ENCODE results near the gene PLEKHH2. TPM values are rescaled to one million over a fixed set of nuclear protein-coding genes. Genes with fewer than 3 reads are reported as not detected.

Gene PLEKHH2
- total and polyA plus RNA-seq, 2 of the 13 experiments (the other 11 are each of a cell fraction or from before 2014, with no cell fraction given), result 1.1 to 3.0 TPM

DNA sequence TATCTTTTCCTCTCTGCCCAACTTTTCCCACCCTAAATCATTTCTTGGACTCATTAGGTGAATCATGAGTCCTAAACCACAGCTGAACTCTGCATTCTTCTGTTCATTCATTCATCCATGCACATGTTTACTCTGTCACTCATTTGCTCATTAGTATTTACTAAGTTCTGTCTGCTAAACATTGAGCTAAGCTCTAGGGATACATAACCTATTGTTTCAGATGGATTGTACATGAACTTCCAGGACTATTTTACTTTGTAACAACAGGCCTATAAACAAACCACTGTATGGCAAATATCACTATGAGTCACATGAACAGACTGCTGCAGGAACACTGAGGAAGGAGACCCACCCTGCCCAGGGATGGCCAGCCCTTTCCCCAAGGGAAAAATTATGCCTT, 122.1 kb downstream of the PLEKHH2 start (continued):
- TF ChIP-seq PRDM10 (CRISPR knock-in tag; IDR thresholded peaks at IDR 0.05; ENCODE audit: low read depth) (no peak), AGO2 (optimal IDR thresholded peaks at IDR 0.05; ENCODE audit: low read depth, low read length) (no peak), PPARG (CRISPR knock-in tag; conservative IDR thresholded peaks at IDR 0.05) (no peak), TEAD3 (CRISPR knock-in tag; optimal IDR thresholded peaks at IDR 0.05; ENCODE audit: borderline replicate concordance) (peak; percentile 23), ZNF30 (CRISPR knock-in tag; IDR thresholded peaks at IDR 0.05) (no peak), FOXP4 (CRISPR knock-in tag; IDR thresholded peaks at IDR 0.05) (peak; percentile 76), SOX13 (IDR thresholded peaks at IDR 0.05) (peak; percentile 86), SOX13 (CRISPR knock-in tag; conservative IDR thresholded peaks at IDR 0.05 in 1 of 2, IDR thresholded peaks at IDR 0.05 in 1 of 2) (peak in 1 of 2 experiments; percentile 98; a peak in 2 of 4 replicates), ZSCAN31 (CRISPR knock-in tag; IDR thresholded peaks at IDR 0.05; ENCODE audit: low read depth) (no peak)
- TF ChIP-seq, protein P1, sequence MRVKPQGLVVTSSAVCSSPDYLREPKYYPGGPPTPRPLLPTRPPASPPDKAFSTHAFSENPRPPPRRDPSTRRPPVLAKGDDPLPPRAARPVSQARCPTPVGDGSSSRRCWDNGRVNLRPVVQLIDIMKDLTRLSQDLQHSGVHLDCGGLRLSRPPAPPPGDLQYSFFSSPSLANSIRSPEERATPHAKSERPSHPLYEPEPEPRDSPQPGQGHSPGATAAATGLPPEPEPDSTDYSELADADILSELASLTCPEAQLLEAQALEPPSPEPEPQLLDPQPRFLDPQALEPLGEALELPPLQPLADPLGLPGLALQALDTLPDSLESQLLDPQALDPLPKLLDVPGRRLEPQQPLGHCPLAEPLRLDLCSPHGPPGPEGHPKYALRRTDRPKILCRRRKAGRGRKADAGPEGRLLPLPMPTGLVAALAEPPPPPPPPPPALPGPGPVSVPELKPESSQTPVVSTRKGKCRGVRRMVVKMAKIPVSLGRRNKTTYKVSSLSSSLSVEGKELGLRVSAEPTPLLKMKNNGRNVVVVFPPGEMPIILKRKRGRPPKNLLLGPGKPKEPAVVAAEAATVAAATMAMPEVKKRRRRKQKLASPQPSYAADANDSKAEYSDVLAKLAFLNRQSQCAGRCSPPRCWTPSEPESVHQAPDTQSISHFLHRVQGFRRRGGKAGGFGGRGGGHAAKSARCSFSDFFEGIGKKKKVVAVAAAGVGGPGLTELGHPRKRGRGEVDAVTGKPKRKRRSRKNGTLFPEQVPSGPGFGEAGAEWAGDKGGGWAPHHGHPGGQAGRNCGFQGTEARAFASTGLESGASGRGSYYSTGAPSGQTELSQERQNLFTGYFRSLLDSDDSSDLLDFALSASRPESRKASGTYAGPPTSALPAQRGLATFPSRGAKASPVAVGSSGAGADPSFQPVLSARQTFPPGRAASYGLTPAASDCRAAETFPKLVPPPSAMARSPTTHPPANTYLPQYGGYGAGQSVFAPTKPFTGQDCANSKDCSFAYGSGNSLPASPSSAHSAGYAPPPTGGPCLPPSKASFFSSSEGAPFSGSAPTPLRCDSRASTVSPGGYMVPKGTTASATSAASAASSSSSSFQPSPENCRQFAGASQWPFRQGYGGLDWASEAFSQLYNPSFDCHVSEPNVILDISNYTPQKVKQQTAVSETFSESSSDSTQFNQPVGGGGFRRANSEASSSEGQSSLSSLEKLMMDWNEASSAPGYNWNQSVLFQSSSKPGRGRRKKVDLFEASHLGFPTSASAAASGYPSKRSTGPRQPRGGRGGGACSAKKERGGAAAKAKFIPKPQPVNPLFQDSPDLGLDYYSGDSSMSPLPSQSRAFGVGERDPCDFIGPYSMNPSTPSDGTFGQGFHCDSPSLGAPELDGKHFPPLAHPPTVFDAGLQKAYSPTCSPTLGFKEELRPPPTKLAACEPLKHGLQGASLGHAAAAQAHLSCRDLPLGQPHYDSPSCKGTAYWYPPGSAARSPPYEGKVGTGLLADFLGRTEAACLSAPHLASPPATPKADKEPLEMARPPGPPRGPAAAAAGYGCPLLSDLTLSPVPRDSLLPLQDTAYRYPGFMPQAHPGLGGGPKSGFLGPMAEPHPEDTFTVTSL (CRISPR knock-in tag; IDR thresholded peaks at IDR 0.05; ENCODE audit: borderline replicate concordance), result peak; percentile 61; the same call in 1 of the 2 replicates
- TF ChIP-seq, protein P2, sequence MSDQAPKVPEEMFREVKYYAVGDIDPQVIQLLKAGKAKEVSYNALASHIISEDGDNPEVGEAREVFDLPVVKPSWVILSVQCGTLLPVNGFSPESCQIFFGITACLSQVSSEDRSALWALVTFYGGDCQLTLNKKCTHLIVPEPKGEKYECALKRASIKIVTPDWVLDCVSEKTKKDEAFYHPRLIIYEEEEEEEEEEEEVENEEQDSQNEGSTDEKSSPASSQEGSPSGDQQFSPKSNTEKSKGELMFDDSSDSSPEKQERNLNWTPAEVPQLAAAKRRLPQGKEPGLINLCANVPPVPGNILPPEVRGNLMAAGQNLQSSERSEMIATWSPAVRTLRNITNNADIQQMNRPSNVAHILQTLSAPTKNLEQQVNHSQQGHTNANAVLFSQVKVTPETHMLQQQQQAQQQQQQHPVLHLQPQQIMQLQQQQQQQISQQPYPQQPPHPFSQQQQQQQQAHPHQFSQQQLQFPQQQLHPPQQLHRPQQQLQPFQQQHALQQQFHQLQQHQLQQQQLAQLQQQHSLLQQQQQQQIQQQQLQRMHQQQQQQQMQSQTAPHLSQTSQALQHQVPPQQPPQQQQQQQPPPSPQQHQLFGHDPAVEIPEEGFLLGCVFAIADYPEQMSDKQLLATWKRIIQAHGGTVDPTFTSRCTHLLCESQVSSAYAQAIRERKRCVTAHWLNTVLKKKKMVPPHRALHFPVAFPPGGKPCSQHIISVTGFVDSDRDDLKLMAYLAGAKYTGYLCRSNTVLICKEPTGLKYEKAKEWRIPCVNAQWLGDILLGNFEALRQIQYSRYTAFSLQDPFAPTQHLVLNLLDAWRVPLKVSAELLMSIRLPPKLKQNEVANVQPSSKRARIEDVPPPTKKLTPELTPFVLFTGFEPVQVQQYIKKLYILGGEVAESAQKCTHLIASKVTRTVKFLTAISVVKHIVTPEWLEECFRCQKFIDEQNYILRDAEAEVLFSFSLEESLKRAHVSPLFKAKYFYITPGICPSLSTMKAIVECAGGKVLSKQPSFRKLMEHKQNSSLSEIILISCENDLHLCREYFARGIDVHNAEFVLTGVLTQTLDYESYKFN (CRISPR knock-in tag; conservative IDR thresholded peaks at IDR 0.05), result peak; percentile 45; the same call in 1 of the 2 replicates
- TF ChIP-seq, protein P3, sequence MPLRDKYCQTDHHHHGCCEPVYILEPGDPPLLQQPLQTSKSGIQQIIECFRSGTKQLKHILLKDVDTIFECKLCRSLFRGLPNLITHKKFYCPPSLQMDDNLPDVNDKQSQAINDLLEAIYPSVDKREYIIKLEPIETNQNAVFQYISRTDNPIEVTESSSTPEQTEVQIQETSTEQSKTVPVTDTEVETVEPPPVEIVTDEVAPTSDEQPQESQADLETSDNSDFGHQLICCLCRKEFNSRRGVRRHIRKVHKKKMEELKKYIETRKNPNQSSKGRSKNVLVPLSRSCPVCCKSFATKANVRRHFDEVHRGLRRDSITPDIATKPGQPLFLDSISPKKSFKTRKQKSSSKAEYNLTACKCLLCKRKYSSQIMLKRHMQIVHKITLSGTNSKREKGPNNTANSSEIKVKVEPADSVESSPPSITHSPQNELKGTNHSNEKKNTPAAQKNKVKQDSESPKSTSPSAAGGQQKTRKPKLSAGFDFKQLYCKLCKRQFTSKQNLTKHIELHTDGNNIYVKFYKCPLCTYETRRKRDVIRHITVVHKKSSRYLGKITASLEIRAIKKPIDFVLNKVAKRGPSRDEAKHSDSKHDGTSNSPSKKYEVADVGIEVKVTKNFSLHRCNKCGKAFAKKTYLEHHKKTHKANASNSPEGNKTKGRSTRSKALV (CRISPR knock-in tag; IDR thresholded peaks at IDR 0.05), result no peak
